AG20443 (cell line): ENCODE measurements around the gene ATAD3C.

Source experiments
- DNase-seq: peaks from one replicate; pipeline ENCODE4 v3.0.0; 2012; ENCODE audit warnings: low spot score, mixed read lengths

The ATAD3C gene

GRCh38 chr1:1430992-1431844 is 18.3 kb upstream of the ATAD3C start:
- no peak for DNase-seq

- no peak for DNase-seq
These were observed 17.6 kb upstream of the ATAD3C start for GRCh38 chr1:1431845-1432273.

GRCh38 chr1:1432274-1432950 is 17.1 kb upstream of the ATAD3C start:
- DNase-seq: no peak

- DNase-seq: no peak
These were observed 16.3 kb upstream of the ATAD3C start for GRCh38 chr1:1432951-1433803.

- no peak for DNase-seq
These were observed 15.7 kb upstream of the ATAD3C start for GRCh38 chr1:1433804-1434130.

GRCh38 chr1:1434131-1434823 is 15.2 kb upstream of the ATAD3C start:
- DNase-seq: no peak

GRCh38 chr1:1434824-1435105 is 14.7 kb upstream of the ATAD3C start:
- DNase-seq: no peak

- DNase-seq: peak; percentile 97
These were observed 14.2 kb upstream of the ATAD3C start, which contains the start of gene VWA1 for GRCh38 chr1:1435106-1435903. Gene VWA1 (plus strand): TSS chr1:1435690. CDS start chr1:1435749, 59 bp downstream.

- DNase-seq: no peak
These were observed 13.4 kb upstream of the ATAD3C start for GRCh38 chr1:1435911-1436629.

- no peak for DNase-seq
These were observed 12.9 kb upstream of the ATAD3C start for GRCh38 chr1:1436630-1437032.

- no peak for DNase-seq
These were observed 12.2 kb upstream of the ATAD3C start for GRCh38 chr1:1437033-1437903.

- DNase-seq: no peak
These were observed 11.5 kb upstream of the ATAD3C start for GRCh38 chr1:1437904-1438376.

GRCh38 chr1:1438531-1439381 is 10.7 kb upstream of the ATAD3C start:
- DNase-seq: no peak

GRCh38 chr1:1439546-1440261 is 9.8 kb upstream of the ATAD3C start:
- DNase-seq: no peak

GRCh38 chr1:1440262-1441001 is 9.1 kb upstream of the ATAD3C start:
- DNase-seq: no peak

GRCh38 chr1:1441002-1441888 is 8.2 kb upstream of the ATAD3C start:
- DNase-seq: peak; percentile 90
